ENCODE measurements around the gene AP3M1. TPM values are rescaled to one million over a fixed set of nuclear protein-coding genes. Genes with fewer than 3 reads are reported as not detected.

The AP3M1 gene
- total RNA-seq, 1 donor: 35.8 TPM

- H3K4me2 ChIP-seq (ENCODE audit: insufficient read depth, low read length): no peak overlapping the region
- no peak overlapping the region for H2AFZ ChIP-seq (ENCODE audit: low read length)
- TF ChIP-seq CTCF (IDR thresholded peaks at IDR 0.05; ENCODE audit: extremely low read depth, low read depth, low read length): peak; percentile 46
- H3K27me3 ChIP-seq (ENCODE audit: insufficient read depth, low read length): no peaks in the 10 kb centered on the region
- H3K4me3 ChIP-seq (ENCODE audit: insufficient read depth, low read length): no peak overlapping the region
- peaks cover 51% of the 10 kb centered on the region for H3K79me2 ChIP-seq (ENCODE audit: insufficient read depth, low read length)
- no peak for DNase-seq (ENCODE audit: insufficient read length, low spot score, missing footprints)
- H3K36me3 ChIP-seq (ENCODE audit: insufficient read depth, low read length): peaks cover 89% of the 10 kb centered on the region
- H4K20me1 ChIP-seq (ENCODE audit: insufficient read depth, low read length): peaks cover 9% of the 10 kb centered on the region
- H3K4me1 ChIP-seq (ENCODE audit: insufficient read depth, low read length): no peaks in the 10 kb centered on the region
- no peaks in the 10 kb centered on the region for H3K9me3 ChIP-seq (ENCODE audit: low read depth, low read length)
- H3K27ac ChIP-seq (ENCODE audit: low read depth, low read length): no peak overlapping the region
These were observed 46.9 kb downstream of the AP3M1 start for GRCh38 chr10:74103560-74104258.

GRCh38 chr10:74099836-74100235 lies 50.8 kb downstream of the AP3M1 start:
- Histone ChIP-seq H3K9me3 (ENCODE audit: low read depth, low read length) (no peaks in the 10 kb centered on the region), H3K79me2 (ENCODE audit: insufficient read depth, low read length) (peaks cover 38% of the 10 kb centered on the region), H3K4me1 (ENCODE audit: insufficient read depth, low read length) (no peaks in the 10 kb centered on the region), H4K20me1 (ENCODE audit: insufficient read depth, low read length) (peaks cover 3% of the 10 kb centered on the region), H3K36me3 (ENCODE audit: insufficient read depth, low read length) (peaks cover 94% of the 10 kb centered on the region), H3K27ac (ENCODE audit: low read depth, low read length) (no peak overlapping the region), H3K27me3 (ENCODE audit: insufficient read depth, low read length) (no peaks in the 10 kb centered on the region), H3K4me3 (ENCODE audit: insufficient read depth, low read length) (no peak overlapping the region), H3K4me2 (ENCODE audit: insufficient read depth, low read length) (no peak overlapping the region), H2AFZ (ENCODE audit: low read length) (no peak overlapping the region)
- no peak for TF ChIP-seq CTCF (IDR thresholded peaks at IDR 0.05; ENCODE audit: extremely low read depth, low read depth, low read length)
- no peak for DNase-seq (ENCODE audit: insufficient read length, low spot score, missing footprints)

GRCh38 chr10:74099420-74099819 lies 51.2 kb downstream of the AP3M1 start:
- H3K4me3 ChIP-seq (ENCODE audit: insufficient read depth, low read length): no peak overlapping the region
- H3K36me3 ChIP-seq (ENCODE audit: insufficient read depth, low read length): peaks cover 94% of the 10 kb centered on the region
- no peak for TF ChIP-seq CTCF (IDR thresholded peaks at IDR 0.05; ENCODE audit: extremely low read depth, low read depth, low read length)
- H3K4me1 ChIP-seq (ENCODE audit: insufficient read depth, low read length): no peaks in the 10 kb centered on the region
- H3K9me3 ChIP-seq (ENCODE audit: low read depth, low read length): no peaks in the 10 kb centered on the region
- H3K27me3 ChIP-seq (ENCODE audit: insufficient read depth, low read length): no peaks in the 10 kb centered on the region
- peaks cover 38% of the 10 kb centered on the region for H3K79me2 ChIP-seq (ENCODE audit: insufficient read depth, low read length)
- H4K20me1 ChIP-seq (ENCODE audit: insufficient read depth, low read length): peaks cover 3% of the 10 kb centered on the region
- H2AFZ ChIP-seq (ENCODE audit: low read length): no peak overlapping the region
- no peak overlapping the region for H3K4me2 ChIP-seq (ENCODE audit: insufficient read depth, low read length)
- no peak for DNase-seq (ENCODE audit: insufficient read length, low spot score, missing footprints)
- H3K27ac ChIP-seq (ENCODE audit: low read depth, low read length): no peak overlapping the region

GRCh38 chr10:74097776-74098175 lies 52.9 kb downstream of the AP3M1 start:
- Histone ChIP-seq H3K4me1 (ENCODE audit: insufficient read depth, low read length) (no peaks in the 10 kb centered on the region), H3K9me3 (ENCODE audit: low read depth, low read length) (no peaks in the 10 kb centered on the region), H3K4me3 (ENCODE audit: insufficient read depth, low read length) (no peak overlapping the region), H3K79me2 (ENCODE audit: insufficient read depth, low read length) (peaks cover 47% of the 10 kb centered on the region), H3K27ac (ENCODE audit: low read depth, low read length) (no peak overlapping the region), H3K27me3 (ENCODE audit: insufficient read depth, low read length) (no peaks in the 10 kb centered on the region), H3K4me2 (ENCODE audit: insufficient read depth, low read length) (no peak overlapping the region), H2AFZ (ENCODE audit: low read length) (no peak overlapping the region), H3K36me3 (ENCODE audit: insufficient read depth, low read length) (peaks cover 94% of the 10 kb centered on the region), H4K20me1 (ENCODE audit: insufficient read depth, low read length) (peaks cover 7% of the 10 kb centered on the region)
- no peak for TF ChIP-seq CTCF (IDR thresholded peaks at IDR 0.05; ENCODE audit: extremely low read depth, low read depth, low read length)
- no peak for DNase-seq (ENCODE audit: insufficient read length, low spot score, missing footprints)
